Upper lobe of left lung (tissue), 6 donors: Measurements from ENCODE around the gene PDZD2. TPM values are rescaled to one million over a fixed set of nuclear protein-coding genes. Genes with fewer than 3 reads are reported as not detected.

Experiments used
- ATAC-seq, 2 donors: fragments of 200-7000 bp; cut with Tn5 transposase; one replicate each; pipeline ENCODE4 v1.9.1; 2022; ENCODE audit warnings: mild to moderate bottlenecking in 2 of 2, moderate library complexity in 2 of 2; ENCODE audit not compliant: low FRiP score in 2 of 2
- DNase-seq, 2 donors: peaks; one replicate each; pipeline ENCODE4 v3.0.0-alpha.2; 2019 to 2020
- H3K27ac ChIP-seq, 4 donors: fragments of 200-600 bp; sonication (generic); one replicate each; pipeline ENCODE4 v1.5.1; 2016 to 2019
- H3K27me3 ChIP-seq, 4 donors: fragments of 200-600 bp; sonication (generic); one replicate each; pipeline ENCODE4 v1.5.1; 2017 to 2019
- H3K36me3 ChIP-seq, 4 donors: fragments of 200-600 bp; sonication (generic); one replicate each; pipeline ENCODE4 v1.5.1; 2016 to 2019
- H3K4me1 ChIP-seq, 4 donors: fragments of 200-600 bp; sonication (generic); one replicate each; pipeline ENCODE4 v1.5.1; 2018 to 2019
- H3K4me3 ChIP-seq, 4 donors: fragments of 200-600 bp; sonication (generic); one replicate each; pipeline ENCODE4 v1.5.1; 2017 to 2019; ENCODE audit warnings: mild to moderate bottlenecking in 2 of 4, moderate library complexity in 1 of 4
- H3K9me3 ChIP-seq, 4 donors: fragments of 200-600 bp; sonication (generic); one replicate each; pipeline ENCODE4 v1.5.1; 2018 to 2019
- CTCF ChIP-seq, 6 experiments: fragments of 450-650 bp in 4 of 6; fragments of 200-600 bp in 2 of 6; sonication (generic) in 2 of 6; IDR thresholded peaks; one replicate each; pipeline ENCODE4 v1.5.1; 2016 to 2019; ENCODE audit warnings: antibody characterized with exemption in 6 of 6
- EP300 ChIP-seq, 4 donors: sonication (generic); formaldehyde crosslinking; IDR thresholded peaks; one replicate each; pipeline ENCODE4 v1.5.1; 2017; ENCODE audit warnings: antibody characterized with exemption in 4 of 4, control low read depth in 2 of 4
- POLR2A ChIP-seq, 4 donors: fragments of 450-650 bp; IDR thresholded peaks; one replicate each; pipeline ENCODE4 v1.5.1; 2016 to 2017; ENCODE audit warnings: antibody characterized with exemption in 4 of 4, mild to moderate bottlenecking in 2 of 4
- POLR2AphosphoS5 ChIP-seq, 2 donors: sonication (generic); formaldehyde crosslinking; IDR thresholded peaks; one replicate each; pipeline ENCODE4 v1.5.1; 2017; ENCODE audit warnings: antibody characterized with exemption in 2 of 2
- whole genome bisulfite sequencing, 2 donors: methylation state at CpG; one replicate each; pipeline ENCODE4 v1.1.5; 2017 to 2018; 5-methylcytosine and 5-hydroxymethylcytosine counted together
- total RNA-seq, 6 donors: library from RNA; depleted of rRNA in 4 of 6; stranded (reverse); fragments of >200 nt in 4 of 6; gene quantifications; one replicate each; pipeline versions ENCODE4 v1.1.0 to v1.2.1, GENCODE V29; 2016 to 2021
- donor health status: DM: no; HTN: no; CAD: no; lungs with moderate emphysema.
- donor health status: DM: no; HTN: yes; CAD: no; lungs with severe emphysema.

PDZD2 gene
- total RNA-seq, 6 donors from 2014 or later = 53.4 to 73.6 (median 68.4) TPM

DNA sequence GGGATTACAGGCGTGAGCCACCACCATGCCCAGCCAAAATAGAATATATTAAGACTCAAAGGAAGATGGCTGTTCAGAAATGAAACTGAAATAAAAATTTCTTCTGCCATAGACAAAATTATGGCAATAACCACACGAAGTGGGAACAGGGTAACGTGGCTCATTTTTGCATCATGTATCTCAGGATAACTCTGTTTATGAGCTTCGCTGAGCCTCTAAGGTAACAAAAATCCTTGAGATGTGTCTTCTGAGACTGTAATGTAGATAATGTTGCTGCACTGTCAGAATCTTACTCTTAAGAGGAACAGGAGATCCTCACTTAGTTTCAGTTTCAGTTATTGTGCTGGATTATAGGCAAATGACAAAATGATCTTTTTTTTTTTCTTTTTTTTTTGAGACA is 381.3 kb downstream of the PDZD2 start:
- Histone ChIP-seq H3K4me1 (peaks cover 28 to 40% (median 34%) of the 10 kb centered on the region in 4 donors), H3K4me3 (peak overlapping the region in 1 of 4 donors; percentile 34), H3K9me3 (no peaks in the 10 kb centered on the region), H3K36me3 (no peaks in the 10 kb centered on the region), H3K27ac (peak overlapping the region in 2 of 4 donors; percentile 37 to 42), H3K27me3 (no peaks in the 10 kb centered on the region)
- TF ChIP-seq POLR2A (IDR thresholded peaks at IDR 0.05) (no peak), CTCF (IDR thresholded peaks at IDR 0.05) (no peak), POLR2AphosphoS5 (IDR thresholded peaks at IDR 0.05) (no peak), EP300 (IDR thresholded peaks at IDR 0.05) (no peak)
- no peak for DNase-seq
- WGBS, 2 donors = 63% methylated on average over 4 of the region's 4 CpGs
- peak in 1 of 2 donors; percentile 49 for ATAC-seq

GRCh38 chr5:32020946-32021345 is 382.0 kb downstream of the PDZD2 start:
- Histone ChIP-seq H3K9me3 (no peaks in the 10 kb centered on the region), H3K4me1 (peaks cover 26 to 40% (median 32%) of the 10 kb centered on the region in 4 donors), H3K27ac (peak overlapping the region in 1 of 4 donors; percentile 40), H3K4me3 (no peak overlapping the region), H3K36me3 (no peaks in the 10 kb centered on the region), H3K27me3 (no peaks in the 10 kb centered on the region)
- TF ChIP-seq CTCF (IDR thresholded peaks at IDR 0.05) (no peak), POLR2A (IDR thresholded peaks at IDR 0.05) (no peak), EP300 (IDR thresholded peaks at IDR 0.05) (no peak), POLR2AphosphoS5 (IDR thresholded peaks at IDR 0.05) (no peak)
- 81 to 89% methylated on average over 7 of the region's 7 CpGs for WGBS, 2 donors
- DNase-seq (no peak), ATAC-seq (no peak)

GRCh38 chr5:32021771-32022170 is 382.8 kb downstream of the PDZD2 start:
- ATAC-seq = no peak

GRCh38 chr5:32022638-32023037 is 383.7 kb downstream of the PDZD2 start:
- H3K27ac ChIP-seq = no peak overlapping the region
- DNase-seq = no peak
- no peak overlapping the region for H3K4me3 ChIP-seq
- TF ChIP-seq EP300 (IDR thresholded peaks at IDR 0.05) (no peak), POLR2AphosphoS5 (IDR thresholded peaks at IDR 0.05) (no peak), CTCF (IDR thresholded peaks at IDR 0.05) (no peak), POLR2A (IDR thresholded peaks at IDR 0.05) (no peak)
- peaks cover 22 to 47% (median 33%) of the 10 kb centered on the region in 4 donors for H3K4me1 ChIP-seq
- H3K36me3 ChIP-seq = no peaks in the 10 kb centered on the region
- H3K27me3 ChIP-seq = no peaks in the 10 kb centered on the region
- no peak for ATAC-seq
- H3K9me3 ChIP-seq = no peaks in the 10 kb centered on the region
- 90 to 94% methylated on average over 2 of the region's 2 CpGs for WGBS, 2 donors

More at GRCh38 chr5:32021771-32022170, 382.8 kb downstream of the PDZD2 start:
- no peak for DNase-seq
- TF ChIP-seq EP300 (IDR thresholded peaks at IDR 0.05) (no peak), CTCF (IDR thresholded peaks at IDR 0.05) (no peak), POLR2AphosphoS5 (IDR thresholded peaks at IDR 0.05) (no peak), POLR2A (IDR thresholded peaks at IDR 0.05) (no peak)
- Histone ChIP-seq H3K36me3 (no peaks in the 10 kb centered on the region), H3K4me1 (peaks cover 25 to 43% (median 32%) of the 10 kb centered on the region in 4 donors), H3K27ac (peak overlapping the region in 1 of 4 donors; percentile 10), H3K9me3 (no peaks in the 10 kb centered on the region), H3K4me3 (no peak overlapping the region), H3K27me3 (no peaks in the 10 kb centered on the region)
- 76 to 83% methylated on average over 3 of the region's 3 CpGs for WGBS, 2 donors

DNA sequence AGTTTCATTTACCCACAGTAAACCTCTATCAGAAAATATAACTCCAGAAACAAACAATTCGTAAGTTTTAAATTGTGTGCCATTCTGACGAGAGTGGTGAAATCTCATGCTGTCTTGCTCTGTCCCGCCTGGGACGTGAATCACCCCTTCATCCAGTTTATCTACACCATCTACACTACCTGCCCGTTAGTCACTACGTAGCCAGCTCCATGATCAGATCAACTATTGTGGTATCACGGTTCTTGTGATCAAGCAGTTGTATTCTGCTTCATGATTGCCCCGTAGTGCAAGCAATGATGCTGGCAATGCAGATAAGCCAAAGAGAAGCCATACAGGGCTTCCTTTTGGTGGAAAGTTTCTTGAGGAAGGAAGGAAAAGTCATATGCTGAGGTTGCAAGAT is 384.9 kb downstream of the PDZD2 start:
- Histone ChIP-seq H3K9me3 (no peaks in the 10 kb centered on the region), H3K27ac (no peak overlapping the region), H3K27me3 (no peaks in the 10 kb centered on the region), H3K4me3 (no peak overlapping the region), H3K4me1 (peaks cover 20 to 45% (median 34%) of the 10 kb centered on the region in 4 donors), H3K36me3 (no peaks in the 10 kb centered on the region)
- no peak for DNase-seq
- TF ChIP-seq CTCF (IDR thresholded peaks at IDR 0.05) (no peak), POLR2AphosphoS5 (IDR thresholded peaks at IDR 0.05) (no peak)
- 84 to 87% methylated on average over 8 of the region's 8 CpGs for WGBS, 2 donors
- no peak for ATAC-seq
